Measurements from ENCODE around the gene HNRNPL.
A peak's percentile ranks its signal among the peaks of the same experiment; 100 is the strongest.

Gene HNRNPL

GRCh38 chr19:38838208-38838985 is 11.4 kb downstream of the HNRNPL start:
- peak overlapping the region; percentile 70 for H3K27ac ChIP-seq
- H3K9ac ChIP-seq (ENCODE audit: insufficient read length), result no peak overlapping the region
- H3K4me3 ChIP-seq, result no peak overlapping the region
- TF ChIP-seq POLR2AphosphoS5 (IDR thresholded peaks at IDR 0.05; ENCODE audit: borderline replicate concordance, low read depth, low read length), result peak; percentile 10; the same call in 1 of the 2 replicates
- no peak for TF ChIP-seq EZH2 (IDR thresholded peaks at IDR 0.05)
- TF ChIP-seq FOXP2 (optimal IDR thresholded peaks at IDR 0.05; ENCODE audit: control extremely low read depth, extremely low read length, insufficient read depth), result no peak
- no peaks in the 10 kb centered on the region for H3K9me3 ChIP-seq (ENCODE audit: low read depth, low read length)
- no peak for DNase-seq (ENCODE audit: low read depth, low spot score)
- H3K36me3 ChIP-seq (ENCODE audit: insufficient read depth, low read length), result peaks cover 82% of the 10 kb centered on the region

- Histone ChIP-seq H3K36me3 (ENCODE audit: insufficient read depth, low read length) (peaks cover 75% of the 10 kb centered on the region), H3K27ac (peak overlapping the region; percentile 57), H3K9ac (ENCODE audit: insufficient read length) (no peak overlapping the region), H3K4me3 (no peak overlapping the region), H3K9me3 (ENCODE audit: low read depth, low read length) (no peaks in the 10 kb centered on the region)
- no peak for DNase-seq (ENCODE audit: low read depth, low spot score)
- no peak for TF ChIP-seq POLR2AphosphoS5 (IDR thresholded peaks at IDR 0.05; ENCODE audit: borderline replicate concordance, low read depth, low read length)
- TF ChIP-seq EZH2 (IDR thresholded peaks at IDR 0.05), result no peak
- TF ChIP-seq FOXP2 (optimal IDR thresholded peaks at IDR 0.05; ENCODE audit: control extremely low read depth, extremely low read length, insufficient read depth), result no peak
These were observed 12.1 kb downstream of the HNRNPL start for GRCh38 chr19:38837656-38838121.

- no peak overlapping the region for H3K9ac ChIP-seq (ENCODE audit: insufficient read length)
- no peaks in the 10 kb centered on the region for H3K9me3 ChIP-seq (ENCODE audit: low read depth, low read length)
- DNase-seq (ENCODE audit: low read depth, low spot score), result no peak
- H3K27ac ChIP-seq, result peak overlapping the region; percentile 57; the same call in 1 of the 2 replicates
- peaks cover 69% of the 10 kb centered on the region for H3K36me3 ChIP-seq (ENCODE audit: insufficient read depth, low read length)
- TF ChIP-seq POLR2AphosphoS5 (IDR thresholded peaks at IDR 0.05; ENCODE audit: borderline replicate concordance, low read depth, low read length) (no peak), EZH2 (IDR thresholded peaks at IDR 0.05) (no peak), FOXP2 (optimal IDR thresholded peaks at IDR 0.05; ENCODE audit: control extremely low read depth, extremely low read length, insufficient read depth) (no peak)
- no peak overlapping the region for H3K4me3 ChIP-seq
These were observed 12.7 kb downstream of the HNRNPL start for GRCh38 chr19:38836983-38837626.

GRCh38 chr19:38836159-38836982 is 13.4 kb downstream of the HNRNPL start:
- Histone ChIP-seq H3K9ac (ENCODE audit: insufficient read length) (no peak overlapping the region), H3K9me3 (ENCODE audit: low read depth, low read length) (no peaks in the 10 kb centered on the region), H3K36me3 (ENCODE audit: insufficient read depth, low read length) (peaks cover 62% of the 10 kb centered on the region), H3K4me3 (no peak overlapping the region), H3K27ac (peak overlapping the region; percentile 57)
- no peak for DNase-seq (ENCODE audit: low read depth, low spot score)
- TF ChIP-seq FOXP2 (optimal IDR thresholded peaks at IDR 0.05; ENCODE audit: control extremely low read depth, extremely low read length, insufficient read depth), result no peak
- no peak for TF ChIP-seq EZH2 (IDR thresholded peaks at IDR 0.05)
- TF ChIP-seq POLR2AphosphoS5 (IDR thresholded peaks at IDR 0.05; ENCODE audit: borderline replicate concordance, low read depth, low read length), result no peak

GRCh38 chr19:38834590-38834989 is 15.2 kb downstream of the HNRNPL start:
- no peaks in the 10 kb centered on the region for H3K9me3 ChIP-seq (ENCODE audit: low read depth, low read length)
- DNase-seq (ENCODE audit: low read depth, low spot score), result no peak
- TF ChIP-seq FOXP2 (optimal IDR thresholded peaks at IDR 0.05; ENCODE audit: control extremely low read depth, extremely low read length, insufficient read depth) (no peak), EZH2 (IDR thresholded peaks at IDR 0.05) (no peak), POLR2AphosphoS5 (IDR thresholded peaks at IDR 0.05; ENCODE audit: borderline replicate concordance, low read depth, low read length) (no peak; the same call in 1 of the 2 replicates)
- H3K4me3 ChIP-seq, result no peak overlapping the region
- H3K36me3 ChIP-seq (ENCODE audit: insufficient read depth, low read length), result peaks cover 50% of the 10 kb centered on the region
- H3K9ac ChIP-seq (ENCODE audit: insufficient read length), result no peak overlapping the region
- peak overlapping the region; percentile 10 for H3K27ac ChIP-seq

- H3K4me3 ChIP-seq, result no peak overlapping the region
- peak overlapping the region; percentile 10 for H3K27ac ChIP-seq
- no peaks in the 10 kb centered on the region for H3K9me3 ChIP-seq (ENCODE audit: low read depth, low read length)
- H3K9ac ChIP-seq (ENCODE audit: insufficient read length), result no peak overlapping the region
- no peak for DNase-seq (ENCODE audit: low read depth, low spot score)
- TF ChIP-seq POLR2AphosphoS5 (IDR thresholded peaks at IDR 0.05; ENCODE audit: borderline replicate concordance, low read depth, low read length) (no peak), FOXP2 (optimal IDR thresholded peaks at IDR 0.05; ENCODE audit: control extremely low read depth, extremely low read length, insufficient read depth) (no peak), EZH2 (IDR thresholded peaks at IDR 0.05) (no peak)
- H3K36me3 ChIP-seq (ENCODE audit: insufficient read depth, low read length), result peaks cover 45% of the 10 kb centered on the region
These were observed 15.7 kb downstream of the HNRNPL start for GRCh38 chr19:38834104-38834490.

- TF ChIP-seq POLR2AphosphoS5 (IDR thresholded peaks at IDR 0.05; ENCODE audit: borderline replicate concordance, low read depth, low read length), result no peak
- TF ChIP-seq FOXP2 (optimal IDR thresholded peaks at IDR 0.05; ENCODE audit: control extremely low read depth, extremely low read length, insufficient read depth), result no peak
- TF ChIP-seq EZH2 (IDR thresholded peaks at IDR 0.05), result no peak
- H3K36me3 ChIP-seq (ENCODE audit: insufficient read depth, low read length), result peaks cover 38% of the 10 kb centered on the region
- H3K4me3 ChIP-seq, result no peak overlapping the region
- no peaks in the 10 kb centered on the region for H3K9me3 ChIP-seq (ENCODE audit: low read depth, low read length)
- H3K9ac ChIP-seq (ENCODE audit: insufficient read length), result no peak overlapping the region
- DNase-seq (ENCODE audit: low read depth, low spot score), result no peak
- H3K27ac ChIP-seq, result peak overlapping the region; percentile 84
These were observed 16.7 kb downstream of the HNRNPL start for GRCh38 chr19:38833092-38833425.
